Hepatocyte (in vitro differentiated cells): Measurements from ENCODE around the gene ID1.

Experiments
- CTCF ChIP-seq: fragments of 200-600 bp; sonication (generic); IDR thresholded peaks from 2 replicates; pipeline ENCODE4 v1.5.1; 2016; ENCODE audit warnings: antibody characterized with exemption, mild to moderate bottlenecking; ENCODE audit not compliant: poor library complexity
- EZH2 ChIP-seq: fragments of 200-600 bp; sonication (generic); IDR thresholded peaks from 2 replicates; pipeline ENCODE4 v1.6.1; 2016; ENCODE audit warnings: antibody characterized with exemption, mild to moderate bottlenecking, borderline replicate concordance
- EZH2phosphoT487 ChIP-seq: fragments of 200-600 bp; sonication (generic); IDR thresholded peaks from one replicate; pipeline ENCODE4 v1.6.1; 2018; ENCODE audit warnings: antibody characterized with exemption, mild to moderate bottlenecking, low read depth, moderate library complexity; ENCODE audit not compliant: unreplicated experiment, severe bottlenecking

- TF ChIP-seq EZH2phosphoT487 (no peak), CTCF (no peak), EZH2 (no peak)
Observed at GRCh38 chr20:31603822-31604566, 1.1 kb upstream of the ID1 start.
